Measurements from ENCODE around the gene NUDT9. TPM values are rescaled to one million over a fixed set of nuclear protein-coding genes. Genes with fewer than 3 reads are reported as not detected.

Gene NUDT9
- total RNA-seq, 1 donor from 2014 or later = 20.6 TPM

DNA sequence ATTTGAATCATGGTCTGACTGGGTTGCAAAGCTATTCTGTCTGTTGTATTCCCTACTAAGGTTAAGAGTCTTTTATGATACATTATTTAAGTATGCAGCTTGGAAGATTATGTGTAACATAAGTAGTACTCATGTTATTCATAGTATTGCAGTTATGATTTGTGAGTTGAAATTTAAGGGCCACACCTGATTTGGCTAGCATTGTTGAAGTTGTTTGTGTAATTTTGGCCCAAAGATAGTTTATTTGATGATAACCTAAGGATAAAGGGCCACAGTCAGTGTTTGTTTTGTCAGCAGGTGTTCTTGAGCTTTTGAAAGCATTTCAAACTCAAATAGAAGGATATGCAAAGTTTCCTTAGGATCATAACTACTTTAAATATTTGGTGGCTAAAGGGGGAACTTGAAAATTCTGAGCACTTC, 38.9 kb downstream of the NUDT9 start:
- DNase-seq (ENCODE audit: extremely low spot score in 2 of 2) = no peak
- TF ChIP-seq, protein P1, sequence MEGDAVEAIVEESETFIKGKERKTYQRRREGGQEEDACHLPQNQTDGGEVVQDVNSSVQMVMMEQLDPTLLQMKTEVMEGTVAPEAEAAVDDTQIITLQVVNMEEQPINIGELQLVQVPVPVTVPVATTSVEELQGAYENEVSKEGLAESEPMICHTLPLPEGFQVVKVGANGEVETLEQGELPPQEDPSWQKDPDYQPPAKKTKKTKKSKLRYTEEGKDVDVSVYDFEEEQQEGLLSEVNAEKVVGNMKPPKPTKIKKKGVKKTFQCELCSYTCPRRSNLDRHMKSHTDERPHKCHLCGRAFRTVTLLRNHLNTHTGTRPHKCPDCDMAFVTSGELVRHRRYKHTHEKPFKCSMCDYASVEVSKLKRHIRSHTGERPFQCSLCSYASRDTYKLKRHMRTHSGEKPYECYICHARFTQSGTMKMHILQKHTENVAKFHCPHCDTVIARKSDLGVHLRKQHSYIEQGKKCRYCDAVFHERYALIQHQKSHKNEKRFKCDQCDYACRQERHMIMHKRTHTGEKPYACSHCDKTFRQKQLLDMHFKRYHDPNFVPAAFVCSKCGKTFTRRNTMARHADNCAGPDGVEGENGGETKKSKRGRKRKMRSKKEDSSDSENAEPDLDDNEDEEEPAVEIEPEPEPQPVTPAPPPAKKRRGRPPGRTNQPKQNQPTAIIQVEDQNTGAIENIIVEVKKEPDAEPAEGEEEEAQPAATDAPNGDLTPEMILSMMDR (IDR thresholded peaks at IDR 0.05) = no peak
- TF ChIP-seq POLR2AphosphoS5 (IDR thresholded peaks at IDR 0.05; ENCODE audit: insufficient read depth in 1 of 2, low read depth in 1 of 2) (no peak), POLR2A (IDR thresholded peaks at IDR 0.05) (no peak)
- Histone ChIP-seq H3K4me3 (no peak overlapping the region), H3K4me1 (no peaks in the 10 kb centered on the region), H3K36me3 (peaks cover 2 to 11% of the 10 kb centered on the region in 2 donors), H3K27me3 (no peaks in the 10 kb centered on the region), H3K9me3 (no peaks in the 10 kb centered on the region), H3K27ac (no peak overlapping the region)
- intact Hi-C loops (cut with DNase I) = loop anchor here (5.0 kb wide), 1 partner anchor 99 kb away; no protein-coding TSS in a partner anchor

DNA sequence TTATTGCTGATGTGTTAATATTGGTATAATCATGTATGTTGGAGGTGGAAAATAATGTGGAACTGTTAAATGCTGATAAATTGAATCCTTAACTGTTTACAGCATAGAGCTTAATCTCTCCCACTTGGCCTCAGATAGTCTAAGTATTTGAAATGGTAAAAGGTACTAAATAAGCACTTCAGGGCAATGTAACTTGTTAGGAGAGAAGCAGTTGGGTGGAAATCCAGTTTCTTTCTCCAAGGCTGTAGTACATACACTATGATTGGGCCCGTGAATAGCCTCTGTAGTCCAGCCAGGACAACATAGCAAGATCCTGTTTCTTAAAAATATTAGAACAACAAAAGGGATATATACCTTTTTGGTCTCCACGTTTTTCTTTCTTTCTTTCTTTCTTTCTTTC, 39.7 kb downstream of the NUDT9 start:
- Histone ChIP-seq H3K27me3 (no peaks in the 10 kb centered on the region), H3K36me3 (peaks cover 2 to 11% of the 10 kb centered on the region in 2 donors), H3K4me3 (no peak overlapping the region), H3K9me3 (no peaks in the 10 kb centered on the region), H3K27ac (no peak overlapping the region), H3K4me1 (no peaks in the 10 kb centered on the region)
- TF ChIP-seq, protein P1 (IDR thresholded peaks at IDR 0.05) = no peak
- no peak for DNase-seq (ENCODE audit: extremely low spot score in 2 of 2)
- intact Hi-C loops (cut with DNase I) = loop anchor here (5.0 kb wide), 1 partner anchor 100 kb away; no protein-coding TSS in a partner anchor

DNA sequence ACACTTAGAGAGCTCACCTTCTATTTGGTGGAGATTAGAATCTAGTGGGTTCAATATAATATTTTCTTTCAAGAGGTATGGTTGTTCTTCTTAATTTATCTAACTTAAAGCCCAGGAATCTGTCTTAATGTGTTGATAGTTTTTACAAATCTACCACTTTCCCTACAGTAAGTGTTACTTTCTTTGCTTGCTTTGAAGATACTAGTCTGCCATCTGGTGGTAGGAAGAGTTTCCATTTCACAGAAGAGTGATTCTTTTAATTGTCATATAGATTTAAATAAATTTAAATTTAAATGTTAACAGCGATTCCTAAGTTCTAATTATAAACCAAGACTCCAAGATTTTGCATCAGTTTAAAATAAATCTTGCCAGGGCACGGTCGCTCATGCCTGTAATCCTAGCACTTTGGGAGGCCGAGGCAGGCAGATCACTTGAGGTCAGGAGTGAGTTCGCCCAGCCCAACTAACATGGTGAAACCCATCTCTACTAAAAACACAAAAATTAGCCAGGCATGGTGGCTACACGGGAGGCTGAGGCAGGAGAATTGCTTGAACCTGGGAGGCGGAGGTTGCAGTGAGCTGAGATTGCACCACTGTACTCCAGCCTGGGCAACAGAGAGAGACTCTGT, 43.5 kb downstream of the NUDT9 start:
- no peak for DNase-seq (ENCODE audit: extremely low spot score in 2 of 2)
- intact Hi-C loops (cut with DNase I) = loop anchor here (5.0 kb wide), 1 partner anchor 89 kb away; no protein-coding TSS in a partner anchor
- TF ChIP-seq, protein P1 (IDR thresholded peaks at IDR 0.05) = peak; percentile 46 to 64 (median 54)
- TF ChIP-seq POLR2A (IDR thresholded peaks at IDR 0.05) = no peak

DNA sequence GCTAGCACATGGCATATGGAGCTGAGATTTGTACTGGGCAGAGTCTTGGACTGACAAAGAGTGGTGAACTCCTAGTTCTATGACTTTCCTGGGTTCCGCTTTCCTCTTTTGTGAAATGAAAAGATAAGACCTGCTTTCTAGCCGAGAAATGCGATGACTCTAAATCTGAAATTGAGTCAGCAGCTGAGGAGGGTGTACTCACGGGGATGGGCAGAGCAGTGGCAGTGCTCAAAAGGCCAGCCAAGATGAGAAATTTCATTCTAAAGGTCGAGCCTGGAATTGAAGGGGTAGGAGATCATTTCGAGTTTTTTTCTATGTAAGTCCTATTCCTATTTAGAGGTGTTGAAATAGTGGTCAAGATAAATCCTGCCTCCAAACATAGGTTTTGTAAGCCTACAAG, 47.0 kb downstream of the NUDT9 start:
- DNase-seq (ENCODE audit: extremely low spot score in 2 of 2) = no peak
- no peak for TF ChIP-seq POLR2A (IDR thresholded peaks at IDR 0.05)
- TF ChIP-seq, protein P1 (IDR thresholded peaks at IDR 0.05) = no peak
- TF ChIP-seq POLR2AphosphoS5 (IDR thresholded peaks at IDR 0.05; ENCODE audit: insufficient read depth in 1 of 2, low read depth in 1 of 2) = no peak
- Histone ChIP-seq H3K4me3 (no peak overlapping the region), H3K36me3 (peaks cover 0 to 13% of the 10 kb centered on the region in 2 donors), H3K27me3 (no peaks in the 10 kb centered on the region), H3K27ac (peak overlapping the region; percentile 11), H3K4me1 (no peaks in the 10 kb centered on the region), H3K9me3 (no peaks in the 10 kb centered on the region)
- intact Hi-C loops (cut with DNase I) = loop anchor here (5.0 kb wide), 1 partner anchor 92 kb away; no protein-coding TSS in a partner anchor

More for the DNA sequence above, 43.5 kb downstream of the NUDT9 start:
- Histone ChIP-seq H3K36me3 (no peaks in the 10 kb centered on the region), H3K9me3 (no peaks in the 10 kb centered on the region), H3K4me1 (no peaks in the 10 kb centered on the region), H3K4me3 (no peak overlapping the region), H3K27me3 (no peaks in the 10 kb centered on the region), H3K27ac (no peak overlapping the region)

DNA sequence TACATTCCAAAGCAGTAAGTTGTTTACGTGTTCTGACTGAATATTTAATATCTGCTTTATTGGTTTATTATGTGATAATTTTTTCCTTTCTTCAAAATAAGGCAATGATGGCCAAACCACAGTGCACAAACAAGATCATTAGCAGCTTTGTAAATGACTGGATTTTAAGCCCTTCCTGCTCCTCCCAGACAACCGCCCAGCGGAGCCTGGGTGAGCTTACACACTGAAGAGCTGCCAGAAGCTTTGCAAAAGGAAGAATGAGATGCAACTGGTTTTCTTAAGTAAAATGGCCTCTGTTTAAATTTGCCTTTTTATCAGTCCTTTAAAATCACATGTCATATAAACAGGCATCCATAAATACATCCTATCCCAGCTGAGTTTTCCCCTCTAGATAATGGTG, 54.6 kb downstream of the NUDT9 start:
- H3K27ac ChIP-seq = no peak overlapping the region
- no peaks in the 10 kb centered on the region for H3K27me3 ChIP-seq
- H3K9me3 ChIP-seq = no peaks in the 10 kb centered on the region
- DNase-seq (ENCODE audit: extremely low spot score in 2 of 2) = no peak
- intact Hi-C loops (cut with DNase I) = no loop called here
- H3K36me3 ChIP-seq = peaks cover 0 to 51% of the 10 kb centered on the region in 2 donors
- TF ChIP-seq, protein P1 (IDR thresholded peaks at IDR 0.05) = no peak
- no peak for TF ChIP-seq POLR2A (IDR thresholded peaks at IDR 0.05)
- no peak for TF ChIP-seq POLR2AphosphoS5 (IDR thresholded peaks at IDR 0.05; ENCODE audit: insufficient read depth in 1 of 2, low read depth in 1 of 2)
- H3K4me3 ChIP-seq = no peak overlapping the region
- no peaks in the 10 kb centered on the region for H3K4me1 ChIP-seq

Measured in vagina (tissue), 2 donors.